Stimulated activated CD4-positive, alpha-beta T cell treated with anti-CD3 and anti-CD28 coated beads, TNF-alpha, amount 100 ng/mL, for 4 hours (primary cell): ENCODE data around the gene CTPS2.
"Not testable (repeated sequence)": the region's sequence is repeated elsewhere in the genome, so short reads cannot be mapped to it uniquely, and the experiment has no call there.

ENCODE experiments used
- DNase-seq, 3 experiments: peaks; one replicate each; pipeline ENCODE4 v3.0.0-alpha.2; 2020; ENCODE audit warnings: low read depth in 3 of 3

CTPS2 gene, protein sequence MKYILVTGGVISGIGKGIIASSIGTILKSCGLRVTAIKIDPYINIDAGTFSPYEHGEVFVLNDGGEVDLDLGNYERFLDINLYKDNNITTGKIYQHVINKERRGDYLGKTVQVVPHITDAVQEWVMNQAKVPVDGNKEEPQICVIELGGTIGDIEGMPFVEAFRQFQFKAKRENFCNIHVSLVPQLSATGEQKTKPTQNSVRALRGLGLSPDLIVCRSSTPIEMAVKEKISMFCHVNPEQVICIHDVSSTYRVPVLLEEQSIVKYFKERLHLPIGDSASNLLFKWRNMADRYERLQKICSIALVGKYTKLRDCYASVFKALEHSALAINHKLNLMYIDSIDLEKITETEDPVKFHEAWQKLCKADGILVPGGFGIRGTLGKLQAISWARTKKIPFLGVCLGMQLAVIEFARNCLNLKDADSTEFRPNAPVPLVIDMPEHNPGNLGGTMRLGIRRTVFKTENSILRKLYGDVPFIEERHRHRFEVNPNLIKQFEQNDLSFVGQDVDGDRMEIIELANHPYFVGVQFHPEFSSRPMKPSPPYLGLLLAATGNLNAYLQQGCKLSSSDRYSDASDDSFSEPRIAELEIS

GRCh38 chrX:16712548-16713155 is at the start of gene CTPS2:
Gene CTPS2, minus strand, starts transcription at chrX:16712669. Its CDS starts 9,767 bp downstream, at chrX:16702902.
- DNase-seq: peak in 1 of 3 experiments; percentile 7

DNA sequence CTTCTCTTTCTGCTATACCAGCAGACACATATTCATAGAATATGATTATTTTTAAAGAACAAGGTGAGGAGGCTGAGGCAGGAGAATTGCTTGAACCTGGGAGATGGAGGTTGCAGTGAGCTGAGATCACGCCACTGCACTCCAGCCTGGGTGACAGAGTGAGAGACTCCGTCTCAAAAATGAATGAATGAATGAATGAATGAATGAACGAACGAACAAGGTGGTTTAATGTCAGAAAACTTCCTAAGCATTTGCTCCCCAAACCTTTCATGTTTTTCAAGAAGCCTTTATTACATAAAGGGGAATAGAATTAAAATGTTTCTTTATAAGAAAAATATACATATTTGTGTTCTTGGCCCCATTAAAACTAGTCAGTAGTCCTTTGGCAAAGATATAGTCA is 49.0 kb upstream of the CTPS2 start:
- DNase-seq: not testable (repeated sequence)

GRCh38 chrX:16756724-16757123 is 44.3 kb upstream of the CTPS2 start:
- DNase-seq: no peak

GRCh38 chrX:16754019-16754418 is 41.5 kb upstream of the CTPS2 start:
- no peak for DNase-seq

DNA sequence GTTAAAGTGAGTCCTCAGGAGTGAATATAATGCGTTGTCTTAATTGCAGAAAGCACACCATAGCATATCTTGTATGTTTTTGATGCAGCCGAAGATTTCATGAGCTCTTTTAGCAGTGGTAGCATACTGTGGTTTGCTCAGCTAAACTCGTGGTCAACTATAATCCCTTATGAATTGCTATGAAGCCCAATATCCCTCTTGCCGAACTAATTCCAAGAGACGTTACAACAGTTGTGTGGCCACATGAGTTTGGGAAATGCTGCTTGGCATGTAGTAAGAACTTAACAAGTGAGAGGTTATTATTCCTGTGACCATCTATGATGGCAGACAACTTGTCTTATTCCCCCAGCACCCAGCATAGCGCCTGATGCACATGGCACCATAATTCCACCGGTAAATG is 37.7 kb upstream of the CTPS2 start:
- DNase-seq: no peak

DNA sequence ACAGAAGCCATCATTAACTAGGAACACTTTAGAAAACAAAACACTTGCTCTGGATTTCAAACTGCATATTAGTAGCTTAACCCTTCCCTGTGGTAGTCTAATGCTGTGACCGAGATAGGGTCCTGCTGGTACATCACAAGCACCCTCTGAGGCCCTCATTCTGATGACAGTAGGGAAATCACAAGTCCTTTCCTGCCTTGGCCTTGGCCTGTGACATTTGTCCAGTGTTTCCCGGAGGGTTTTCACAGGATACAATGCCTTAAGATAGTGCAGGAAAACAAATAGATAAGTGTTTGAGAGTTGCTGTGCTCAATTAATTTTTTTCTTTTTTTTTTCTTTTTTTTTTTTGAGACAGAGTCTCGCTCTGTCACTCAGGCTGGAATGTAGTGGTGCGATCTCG is 36.0 kb upstream of the CTPS2 start:
- no peak for DNase-seq

DNA sequence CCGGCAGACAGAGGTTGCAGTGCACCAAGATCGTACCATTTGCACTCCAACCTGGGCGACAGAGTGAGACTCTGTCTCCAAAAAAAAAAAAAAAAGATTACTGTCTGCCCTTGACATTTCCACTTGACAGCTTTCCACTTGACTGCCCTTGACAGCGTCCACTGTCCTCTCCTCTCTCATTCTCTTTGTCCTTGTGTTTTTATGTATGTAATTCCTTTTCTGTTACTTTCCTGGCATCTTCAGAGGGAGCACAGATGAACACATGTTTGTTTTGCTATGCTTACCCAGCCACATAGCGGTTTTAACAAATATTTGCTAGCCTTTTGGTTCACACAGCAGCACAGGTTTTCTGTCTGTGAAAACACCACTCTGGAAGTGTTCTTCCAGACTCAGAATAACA is 33.2 kb upstream of the CTPS2 start:
- DNase-seq: no peak

- no peak for DNase-seq
These were observed 32.6 kb upstream of the CTPS2 start for GRCh38 chrX:16745102-16745501.

DNA sequence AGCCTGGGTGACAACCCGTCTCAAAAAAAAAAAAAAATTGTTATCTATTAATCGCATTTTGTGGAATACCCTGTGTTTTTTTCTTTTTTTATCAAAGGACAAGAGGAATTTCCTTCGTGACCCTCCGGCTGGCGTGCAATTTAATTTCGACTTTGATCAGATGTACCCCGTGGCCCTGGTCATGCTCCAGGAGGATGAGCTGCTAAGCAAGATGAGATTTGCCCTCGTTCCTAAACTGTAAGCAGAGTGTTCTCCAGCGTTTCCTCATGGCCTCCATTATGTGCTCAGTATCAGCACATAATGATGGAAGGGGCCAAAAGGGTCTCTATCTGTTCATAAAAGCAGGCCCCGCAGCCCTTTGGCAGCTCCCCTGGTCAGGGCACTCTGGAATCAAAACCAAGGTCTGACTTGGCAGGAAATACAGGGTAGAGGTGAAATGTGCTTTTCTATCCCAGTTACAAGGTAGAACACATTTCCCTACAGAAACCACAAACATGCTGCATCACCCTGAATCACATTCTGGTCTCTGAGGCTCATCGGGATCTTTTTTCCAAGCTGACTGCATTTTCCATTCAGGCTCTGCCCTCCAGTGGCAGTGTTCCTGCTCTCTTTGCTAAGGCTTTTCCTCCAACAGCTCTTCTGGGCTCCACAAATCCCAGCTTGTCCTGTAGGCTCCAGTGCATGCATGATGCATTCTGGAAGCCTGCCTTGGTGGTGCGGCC is 31.3 kb upstream of the CTPS2 start:
- DNase-seq: no peak

GRCh38 chrX:16739574-16739973 is 27.1 kb upstream of the CTPS2 start:
- no peak for DNase-seq

DNA sequence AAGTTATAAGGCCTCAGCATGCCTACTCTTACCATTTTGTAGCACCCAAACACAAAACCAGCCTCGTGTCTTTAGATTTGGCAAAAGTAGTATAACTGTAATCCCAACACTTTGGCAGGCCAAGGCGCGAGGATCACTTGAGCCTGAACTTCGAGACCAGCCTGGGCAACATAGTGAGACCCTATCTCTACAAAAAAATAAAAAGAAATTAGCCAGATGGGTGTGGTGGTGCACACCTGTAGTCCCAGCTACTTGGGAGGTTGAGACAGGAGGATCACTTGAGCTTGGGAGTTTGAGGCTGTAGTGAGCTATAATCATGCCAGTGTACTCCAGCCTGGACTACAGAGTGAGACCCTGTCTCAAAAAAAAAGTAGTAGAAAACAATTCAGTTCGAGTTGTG is 24.6 kb upstream of the CTPS2 start:
- DNase-seq: no peak

- DNase-seq: no peak
These were observed 20.5 kb upstream of the CTPS2 start for GRCh38 chrX:16733013-16733412.

- no peak for DNase-seq
These were observed 18.0 kb upstream of the CTPS2 start for GRCh38 chrX:16730450-16730849.

- DNase-seq: no peak
These were observed 15.2 kb upstream of the CTPS2 start for GRCh38 chrX:16727637-16728036.

- not testable (repeated sequence) for DNase-seq
These were observed 14.0 kb upstream of the CTPS2 start for GRCh38 chrX:16726347-16726988.

- DNase-seq: no peak
These were observed 12.6 kb upstream of the CTPS2 start for GRCh38 chrX:16725072-16725471.

- DNase-seq: no peak
These were observed 10.0 kb upstream of the CTPS2 start for GRCh38 chrX:16722481-16722880.

DNA sequence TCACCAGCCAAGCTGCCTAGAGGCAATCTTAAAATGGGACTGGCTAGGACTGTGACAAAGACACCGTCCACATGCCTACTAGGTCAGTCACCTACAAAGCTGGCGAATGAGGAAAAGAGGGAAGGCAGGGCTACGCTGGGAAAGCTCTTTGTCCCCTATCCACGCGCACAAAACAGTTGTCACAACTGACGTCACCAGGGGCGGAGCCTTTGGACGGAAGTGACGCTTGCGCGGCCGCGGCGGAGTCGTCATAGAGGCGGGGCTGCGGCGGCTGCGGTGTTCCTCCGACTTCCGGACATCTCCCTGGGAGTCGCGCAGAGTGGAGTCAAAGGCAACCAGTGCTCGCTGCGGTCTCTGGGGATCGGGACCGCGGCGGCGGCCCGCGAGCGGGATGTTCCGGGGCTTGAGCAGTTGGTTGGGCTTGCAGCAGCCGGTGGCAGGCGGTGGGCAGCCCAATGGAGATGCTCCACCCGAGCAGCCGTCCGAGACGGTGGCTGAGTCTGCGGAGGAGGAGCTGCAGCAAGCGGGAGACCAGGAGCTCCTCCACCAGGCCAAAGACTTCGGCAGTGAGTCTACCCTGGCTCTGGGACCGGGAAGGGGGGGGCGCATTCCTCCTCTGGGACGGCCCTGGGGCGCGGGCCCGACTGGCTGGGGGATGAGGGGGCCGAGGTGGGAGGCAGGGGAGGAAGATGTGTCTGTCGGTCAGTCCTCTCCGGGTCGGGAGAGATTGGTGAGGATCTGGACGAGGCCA is 7.0 kb upstream of the CTPS2 start, which contains the start of gene SYAP1:
TSS of gene SYAP1 (plus strand) at position 279 of the 751 bp plus-strand sequence. CDS start at position 392, 113 bp downstream.
- DNase-seq: peak; percentile 79 to 82 (median 80)

DNA sequence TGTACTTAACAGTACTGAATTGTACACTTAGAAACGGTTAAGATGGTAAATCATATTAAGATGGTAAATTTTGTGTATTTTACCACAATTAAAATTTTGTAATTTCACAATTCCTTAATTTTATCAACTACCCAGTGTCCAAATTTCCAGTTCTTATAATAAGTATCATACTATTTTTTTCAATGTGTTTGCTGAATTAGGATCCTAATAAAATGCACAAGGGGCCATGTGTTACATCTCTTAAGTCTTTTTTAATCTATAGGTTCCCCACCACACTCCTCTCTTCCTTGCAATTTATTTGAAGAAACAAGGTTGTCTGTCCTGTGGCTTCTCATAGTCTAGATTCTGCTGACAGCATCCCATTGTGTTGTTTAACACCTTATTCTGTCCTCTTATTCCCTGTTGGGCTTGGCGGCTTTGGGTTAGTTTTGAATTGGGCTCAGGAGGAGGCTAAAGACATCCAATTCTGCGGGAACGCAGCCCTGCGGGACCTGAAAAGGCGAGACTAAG is 6.4 kb upstream of the CTPS2 start:
- no peak for DNase-seq

- DNase-seq: not testable (repeated sequence)
These were observed 4.0 kb upstream of the CTPS2 start for GRCh38 chrX:16716451-16716850.

DNA sequence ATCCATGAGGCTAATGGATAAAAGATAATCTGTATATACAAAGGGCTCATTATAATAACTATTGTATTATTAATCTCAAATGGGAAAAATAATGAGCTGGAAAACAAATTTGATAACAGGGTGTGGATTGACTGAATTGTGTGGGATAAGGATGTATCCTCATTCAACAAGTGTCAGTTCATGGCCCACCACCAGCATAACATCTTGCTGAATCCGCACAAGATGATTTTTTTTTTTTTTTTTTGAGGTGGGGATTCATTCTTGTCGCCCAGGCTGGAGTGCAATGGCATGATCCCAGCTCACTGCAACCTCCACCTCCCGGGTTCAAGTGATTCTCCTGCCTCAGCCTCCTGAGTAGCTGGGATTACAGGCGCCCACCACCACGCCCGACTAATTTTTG is 3.2 kb upstream of the CTPS2 start:
- DNase-seq: not testable (repeated sequence)
